Cortex of kidney (tissue), 1 donor: ENCODE measurements around the gene MCC.

Experiments
- DNase-seq: peaks from one replicate; lab custom pipeline; 2025; lab: John Stamatoyannopoulos, UW

The MCC gene

GRCh38 chr5:113364466-113364865 lies 123.8 kb downstream of the MCC start:
- no peak for DNase-seq

GRCh38 chr5:113361701-113362100 lies 126.6 kb downstream of the MCC start:
- DNase-seq = no peak

GRCh38 chr5:113359419-113359818 lies 128.8 kb downstream of the MCC start:
- DNase-seq = no peak

- no peak for DNase-seq
Measured at GRCh38 chr5:113358696-113359095, 129.6 kb downstream of the MCC start.

- DNase-seq = no peak
Measured at GRCh38 chr5:113357696-113358476, 130.4 kb downstream of the MCC start.

- DNase-seq = no peak
Measured at GRCh38 chr5:113356487-113356886, 131.8 kb downstream of the MCC start.

GRCh38 chr5:113354055-113354454 lies 134.2 kb downstream of the MCC start:
- DNase-seq = no peak

GRCh38 chr5:113347572-113347971 lies 140.7 kb downstream of the MCC start:
- no peak for DNase-seq

GRCh38 chr5:113344973-113345940 lies 143.0 kb downstream of the MCC start:
- no peak for DNase-seq

GRCh38 chr5:113343343-113343742 lies 144.9 kb downstream of the MCC start:
- no peak for DNase-seq

GRCh38 chr5:113340537-113340936 lies 147.7 kb downstream of the MCC start:
- no peak for DNase-seq

GRCh38 chr5:113338628-113339027 lies 149.6 kb downstream of the MCC start:
- DNase-seq = no peak

GRCh38 chr5:113337515-113338415 lies 150.5 kb downstream of the MCC start:
- DNase-seq = no peak

GRCh38 chr5:113336975-113337374 lies 151.3 kb downstream of the MCC start:
- no peak for DNase-seq

- DNase-seq = no peak
Measured at GRCh38 chr5:113333411-113333810, 154.8 kb downstream of the MCC start.

GRCh38 chr5:113331209-113331551 lies 157.1 kb downstream of the MCC start:
- DNase-seq = no peak

GRCh38 chr5:113330533-113331208 lies 157.6 kb downstream of the MCC start:
- DNase-seq = no peak

GRCh38 chr5:113329981-113330380 lies 158.3 kb downstream of the MCC start:
- no peak for DNase-seq

GRCh38 chr5:113325054-113325453 lies 163.2 kb downstream of the MCC start:
- no peak for DNase-seq

- DNase-seq = no peak
Measured at GRCh38 chr5:113321276-113321675, 167.0 kb downstream of the MCC start.

GRCh38 chr5:113320273-113320780 lies 167.9 kb downstream of the MCC start:
- DNase-seq = no peak
